HL-60 (cell line): ENCODE data around the gene TNC.

Source experiments
- GABPA ChIP-seq: IDR thresholded peaks from 2 replicates; pipeline ENCODE4 v1.6.1; 2012; ENCODE audit warnings: low read depth
- POLR2AphosphoS5 ChIP-seq: IDR thresholded peaks from 2 replicates; pipeline ENCODE4 v1.6.1; 2012; ENCODE audit warnings: low read depth
- SPI1 ChIP-seq: IDR thresholded peaks from 2 replicates; pipeline ENCODE4 v1.6.1; 2012; ENCODE audit warnings: low read depth, mild to moderate bottlenecking, borderline replicate concordance
- TF ChIP-seq, protein P1 (sequence below): IDR thresholded peaks from one replicate; pipeline ENCODE4 v1.5.1; 2011; ENCODE audit warnings: low read length, control low read depth, inconsistent platforms; ENCODE audit not compliant: insufficient read depth
- TF ChIP-seq, protein P2 (sequence below): IDR thresholded peaks from 2 replicates; pipeline ENCODE4 v1.6.1; 2012; ENCODE audit warnings: low read depth; ENCODE audit not compliant: insufficient replicate concordance

DNA sequence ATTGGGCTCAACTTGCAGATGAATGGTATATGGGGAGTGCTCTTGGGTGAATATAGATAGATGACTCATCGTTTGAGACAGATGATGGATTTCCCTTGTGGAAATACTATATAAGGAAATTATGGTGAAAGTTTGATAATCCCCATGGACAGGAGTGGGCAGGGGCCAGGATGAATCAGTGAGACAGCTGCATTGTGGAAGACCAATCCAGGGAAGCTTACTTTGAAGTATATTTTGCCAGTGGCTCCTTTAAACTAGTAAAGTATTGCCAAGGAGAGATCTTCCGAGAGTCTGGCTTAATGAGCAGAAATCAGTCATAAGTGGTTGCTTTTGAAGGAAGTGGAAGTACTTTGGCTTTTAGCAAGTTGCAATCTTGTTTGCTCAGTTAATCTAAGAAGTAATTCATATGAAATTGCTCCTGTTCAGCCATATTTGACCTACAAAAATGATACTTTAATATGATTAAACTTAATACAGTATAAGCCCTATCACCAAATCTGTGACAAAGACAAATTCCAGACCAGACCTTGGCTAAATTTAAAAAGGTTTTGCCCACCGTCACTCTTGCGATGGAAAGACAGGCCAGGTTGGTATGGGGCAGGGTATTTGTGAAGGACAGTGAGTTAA lies 9.3 kb upstream of the TNC start:
- TF ChIP-seq, protein P1, sequence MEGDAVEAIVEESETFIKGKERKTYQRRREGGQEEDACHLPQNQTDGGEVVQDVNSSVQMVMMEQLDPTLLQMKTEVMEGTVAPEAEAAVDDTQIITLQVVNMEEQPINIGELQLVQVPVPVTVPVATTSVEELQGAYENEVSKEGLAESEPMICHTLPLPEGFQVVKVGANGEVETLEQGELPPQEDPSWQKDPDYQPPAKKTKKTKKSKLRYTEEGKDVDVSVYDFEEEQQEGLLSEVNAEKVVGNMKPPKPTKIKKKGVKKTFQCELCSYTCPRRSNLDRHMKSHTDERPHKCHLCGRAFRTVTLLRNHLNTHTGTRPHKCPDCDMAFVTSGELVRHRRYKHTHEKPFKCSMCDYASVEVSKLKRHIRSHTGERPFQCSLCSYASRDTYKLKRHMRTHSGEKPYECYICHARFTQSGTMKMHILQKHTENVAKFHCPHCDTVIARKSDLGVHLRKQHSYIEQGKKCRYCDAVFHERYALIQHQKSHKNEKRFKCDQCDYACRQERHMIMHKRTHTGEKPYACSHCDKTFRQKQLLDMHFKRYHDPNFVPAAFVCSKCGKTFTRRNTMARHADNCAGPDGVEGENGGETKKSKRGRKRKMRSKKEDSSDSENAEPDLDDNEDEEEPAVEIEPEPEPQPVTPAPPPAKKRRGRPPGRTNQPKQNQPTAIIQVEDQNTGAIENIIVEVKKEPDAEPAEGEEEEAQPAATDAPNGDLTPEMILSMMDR, result no peak
- TF ChIP-seq, protein P2, sequence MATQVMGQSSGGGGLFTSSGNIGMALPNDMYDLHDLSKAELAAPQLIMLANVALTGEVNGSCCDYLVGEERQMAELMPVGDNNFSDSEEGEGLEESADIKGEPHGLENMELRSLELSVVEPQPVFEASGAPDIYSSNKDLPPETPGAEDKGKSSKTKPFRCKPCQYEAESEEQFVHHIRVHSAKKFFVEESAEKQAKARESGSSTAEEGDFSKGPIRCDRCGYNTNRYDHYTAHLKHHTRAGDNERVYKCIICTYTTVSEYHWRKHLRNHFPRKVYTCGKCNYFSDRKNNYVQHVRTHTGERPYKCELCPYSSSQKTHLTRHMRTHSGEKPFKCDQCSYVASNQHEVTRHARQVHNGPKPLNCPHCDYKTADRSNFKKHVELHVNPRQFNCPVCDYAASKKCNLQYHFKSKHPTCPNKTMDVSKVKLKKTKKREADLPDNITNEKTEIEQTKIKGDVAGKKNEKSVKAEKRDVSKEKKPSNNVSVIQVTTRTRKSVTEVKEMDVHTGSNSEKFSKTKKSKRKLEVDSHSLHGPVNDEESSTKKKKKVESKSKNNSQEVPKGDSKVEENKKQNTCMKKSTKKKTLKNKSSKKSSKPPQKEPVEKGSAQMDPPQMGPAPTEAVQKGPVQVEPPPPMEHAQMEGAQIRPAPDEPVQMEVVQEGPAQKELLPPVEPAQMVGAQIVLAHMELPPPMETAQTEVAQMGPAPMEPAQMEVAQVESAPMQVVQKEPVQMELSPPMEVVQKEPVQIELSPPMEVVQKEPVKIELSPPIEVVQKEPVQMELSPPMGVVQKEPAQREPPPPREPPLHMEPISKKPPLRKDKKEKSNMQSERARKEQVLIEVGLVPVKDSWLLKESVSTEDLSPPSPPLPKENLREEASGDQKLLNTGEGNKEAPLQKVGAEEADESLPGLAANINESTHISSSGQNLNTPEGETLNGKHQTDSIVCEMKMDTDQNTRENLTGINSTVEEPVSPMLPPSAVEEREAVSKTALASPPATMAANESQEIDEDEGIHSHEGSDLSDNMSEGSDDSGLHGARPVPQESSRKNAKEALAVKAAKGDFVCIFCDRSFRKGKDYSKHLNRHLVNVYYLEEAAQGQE, result no peak
- TF ChIP-seq POLR2AphosphoS5 (no peak), SPI1 (no peak), GABPA (no peak)
